Measurements from ENCODE around the gene MYO10.

The MYO10 gene

DNA sequence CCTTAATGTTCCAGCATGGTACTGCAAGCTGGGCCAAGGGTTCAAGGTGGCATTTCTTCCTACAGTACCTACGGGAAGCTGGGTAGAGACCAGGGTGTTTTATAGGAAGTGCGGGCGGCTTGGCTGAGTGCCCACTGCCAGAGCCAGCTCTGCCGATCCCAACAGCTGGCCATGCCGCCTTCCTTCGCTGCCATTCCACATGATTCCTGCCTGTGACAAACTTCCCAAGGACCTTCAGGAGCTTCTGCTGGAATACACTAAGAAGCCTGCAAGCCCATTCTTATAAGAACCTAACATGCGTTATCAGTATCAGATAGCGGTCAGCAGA is 22.0 kb downstream of the MYO10 start:
- no peak for DNase-seq

GRCh38 chr5:16913187-16914107 is 22.6 kb downstream of the MYO10 start:
- no peak for DNase-seq

DNA sequence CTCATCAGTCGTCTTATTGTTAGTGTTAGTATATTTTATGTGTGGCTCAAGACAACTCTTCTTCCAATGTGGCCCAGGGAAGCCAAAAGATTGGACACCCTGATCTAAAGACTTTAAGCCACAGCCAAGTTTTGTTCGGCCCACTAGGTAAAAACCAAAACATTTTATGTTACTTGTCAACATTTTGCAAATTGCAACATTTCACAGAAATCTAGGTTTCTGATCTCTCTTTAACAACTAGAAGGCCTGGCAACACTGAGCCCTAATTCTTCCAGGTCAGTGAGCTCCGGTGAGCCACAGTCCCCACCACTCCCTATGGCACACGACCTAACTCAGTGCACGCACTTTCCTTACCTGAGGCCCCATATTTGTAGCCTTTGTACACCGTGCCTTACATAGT is 24.0 kb downstream of the MYO10 start:
- no peak for DNase-seq

- DNase-seq, result no peak
Measured at GRCh38 chr5:16909464-16909863, 26.6 kb downstream of the MYO10 start.

GRCh38 chr5:16907270-16907669 is 28.8 kb downstream of the MYO10 start:
- no peak for DNase-seq

GRCh38 chr5:16906255-16906654 is 29.8 kb downstream of the MYO10 start:
- DNase-seq, result no peak

- DNase-seq, result no peak
Measured at GRCh38 chr5:16903480-16904300, 32.4 kb downstream of the MYO10 start.

DNA sequence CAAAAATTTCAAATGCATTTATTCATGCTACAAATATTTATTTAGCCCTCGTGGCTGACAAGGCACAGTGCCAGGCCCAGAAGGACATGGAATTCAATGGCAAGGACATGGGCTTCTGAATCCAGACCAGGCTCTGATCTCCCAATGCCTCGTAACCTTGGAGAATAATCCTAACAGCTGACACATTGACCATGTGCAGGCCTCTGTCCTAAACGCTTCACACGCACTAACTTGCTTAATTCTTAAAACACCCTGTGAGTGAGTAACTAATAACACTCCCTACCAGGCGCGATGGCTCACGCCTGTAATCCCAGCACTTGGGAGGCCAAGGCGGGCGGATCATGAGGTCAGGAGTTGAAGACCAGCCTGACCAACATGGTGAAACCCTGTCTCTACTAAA is 33.2 kb downstream of the MYO10 start:
- DNase-seq, result no peak

DNA sequence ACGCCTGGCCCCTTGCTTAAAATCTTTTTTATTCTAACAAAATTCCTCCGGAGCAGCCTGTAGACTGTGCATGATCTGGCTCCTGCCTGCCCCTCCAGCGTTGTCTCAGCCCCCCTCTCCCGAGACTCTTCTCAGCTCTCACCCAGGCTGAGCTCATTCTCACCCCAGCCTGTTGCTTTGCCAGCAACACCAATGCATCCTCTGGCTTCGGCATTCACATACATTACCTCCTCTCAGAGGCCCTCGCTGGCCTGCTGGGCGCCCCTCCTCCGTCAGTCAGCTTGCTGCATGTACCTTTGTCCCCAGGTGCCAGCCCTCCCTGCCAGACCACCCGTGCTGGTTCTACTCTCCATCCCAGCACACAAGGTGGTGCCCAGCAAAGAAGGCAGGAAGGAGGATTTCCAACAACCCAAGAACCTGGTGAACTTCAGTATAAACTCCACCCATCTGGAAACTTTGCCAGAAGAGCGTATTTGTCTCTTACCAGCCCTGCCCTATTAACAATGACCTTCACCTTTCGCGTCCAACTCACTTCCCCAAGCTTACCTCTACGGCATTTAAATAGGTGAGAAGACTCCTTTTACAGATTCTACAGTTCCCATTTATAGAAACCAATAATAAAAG is 35.0 kb downstream of the MYO10 start:
- DNase-seq, result no peak

DNA sequence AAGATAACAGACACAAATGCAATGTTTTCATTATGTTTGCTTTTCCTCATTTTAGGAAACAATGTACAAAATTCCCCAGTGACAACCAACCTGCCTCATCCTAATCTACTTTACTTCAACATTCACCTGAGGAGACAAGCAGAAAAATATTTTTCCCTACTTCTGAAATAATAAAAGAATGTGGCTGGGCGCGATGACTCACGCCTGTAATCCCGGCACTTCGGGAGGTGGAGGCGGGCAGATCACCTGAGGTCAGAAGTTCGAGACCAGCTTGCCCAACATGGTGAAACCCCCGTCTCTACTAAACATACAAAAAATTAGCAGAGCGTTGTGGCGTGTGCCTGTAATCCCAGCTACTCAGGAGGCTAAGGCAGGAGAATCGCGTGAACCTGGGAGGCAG is 36.9 kb downstream of the MYO10 start:
- DNase-seq, result no peak

GRCh38 chr5:16897800-16898199 is 38.3 kb downstream of the MYO10 start:
- DNase-seq, result no peak

DNA sequence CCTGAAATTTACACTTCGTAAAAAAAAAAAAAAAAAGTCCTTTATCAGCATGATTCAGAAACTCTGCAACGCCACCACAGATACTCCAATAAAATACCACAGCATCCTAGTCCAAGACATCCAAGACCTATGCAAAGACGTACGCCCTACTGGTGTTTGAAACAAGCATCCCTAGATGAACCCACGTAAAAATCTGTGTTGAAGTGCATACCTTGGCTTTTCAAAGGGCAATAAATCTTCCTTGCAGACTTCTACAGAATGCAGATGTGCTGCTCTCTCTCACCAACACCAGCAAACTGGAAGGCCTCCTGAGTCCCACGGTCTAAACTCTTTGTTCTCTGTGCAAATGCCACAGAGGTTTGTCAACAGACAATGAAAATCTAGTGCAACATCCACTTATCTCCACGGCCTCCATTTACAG is 38.8 kb downstream of the MYO10 start:
- DNase-seq, result no peak

- no peak for DNase-seq
Measured at GRCh38 chr5:16896767-16897166, 39.3 kb downstream of the MYO10 start.

- no peak for DNase-seq
Measured at GRCh38 chr5:16894236-16895057, 41.6 kb downstream of the MYO10 start.

DNA sequence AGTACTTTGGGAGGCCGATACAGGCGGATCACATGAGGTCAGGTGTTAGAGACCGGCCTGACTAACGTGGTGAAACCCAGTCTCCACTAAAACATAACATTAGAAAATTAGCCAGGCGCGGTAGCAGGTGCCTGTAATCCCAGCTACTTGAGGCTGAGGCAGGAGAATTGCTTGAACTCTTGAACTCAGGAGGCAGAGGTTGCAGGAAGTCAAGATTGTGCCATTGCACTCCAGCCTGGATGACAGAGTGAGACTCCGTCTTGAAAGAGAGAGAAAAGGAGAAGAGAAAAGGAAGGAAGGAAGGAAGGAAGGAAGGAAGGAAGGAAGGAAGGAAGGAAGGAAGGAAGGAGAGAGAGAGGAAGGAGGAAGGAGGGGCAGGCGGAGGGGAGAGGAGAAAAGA is 45.1 kb downstream of the MYO10 start:
- DNase-seq, result no peak

GRCh38 chr5:16889972-16890519 is 46.0 kb downstream of the MYO10 start:
- DNase-seq, result no peak

DNA sequence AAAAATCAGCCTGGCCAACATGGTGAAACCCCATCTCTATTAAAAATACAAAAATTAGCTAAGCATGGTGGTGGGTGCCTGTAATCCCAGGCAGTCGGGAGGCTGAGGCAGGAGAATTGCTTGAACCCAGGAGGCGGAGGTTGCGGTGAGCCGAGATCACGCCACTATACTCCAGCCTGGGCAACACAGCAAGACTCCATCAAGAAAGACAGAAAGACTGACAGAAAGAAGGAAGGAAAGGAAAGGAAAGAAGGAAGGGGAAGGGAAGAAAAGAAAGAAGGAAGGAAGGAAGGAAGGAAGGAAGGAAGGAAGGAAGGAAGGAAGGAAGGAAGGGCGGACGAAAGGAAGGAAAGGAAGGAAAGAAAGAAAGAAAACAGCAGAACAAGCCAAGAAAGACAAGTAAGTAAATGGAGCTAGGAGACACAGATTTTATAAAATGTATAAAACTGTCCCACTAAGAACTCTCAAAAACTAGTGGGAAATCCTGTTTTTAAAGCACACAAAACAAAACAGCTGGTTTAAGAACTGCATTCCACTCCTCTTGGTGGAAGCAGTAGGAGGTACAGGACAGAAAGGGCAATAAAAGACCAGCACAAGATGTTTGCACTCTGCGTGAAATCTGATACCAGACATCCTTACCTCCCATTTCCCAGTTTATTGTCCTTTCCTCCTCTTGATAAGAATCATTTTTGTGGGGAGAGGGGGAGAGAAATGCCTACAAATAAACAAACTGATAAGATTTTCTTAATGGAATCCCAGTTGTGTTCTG is 46.7 kb downstream of the MYO10 start:
- no peak for DNase-seq

DNA sequence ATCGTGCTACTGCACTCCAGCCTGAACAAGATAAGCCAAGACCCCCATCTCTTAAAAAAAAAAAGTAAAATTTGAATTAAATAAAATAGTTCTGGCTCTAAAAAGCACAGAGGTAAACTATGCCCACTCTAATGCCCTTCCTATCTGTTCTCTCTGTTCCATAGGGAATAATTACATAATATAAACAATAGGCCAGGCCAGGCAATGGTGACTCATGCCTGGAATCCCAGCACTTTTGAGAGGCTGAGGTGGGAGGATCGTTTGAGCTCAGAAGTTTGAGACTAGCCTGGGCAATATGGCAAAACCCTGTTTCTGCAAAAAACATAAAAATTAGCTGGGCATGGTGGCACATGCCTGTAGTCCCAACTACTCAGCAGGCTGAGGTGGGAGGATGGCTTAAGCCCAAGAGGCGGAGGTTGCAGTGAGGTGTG is 47.4 kb downstream of the MYO10 start:
- no peak for DNase-seq

DNA sequence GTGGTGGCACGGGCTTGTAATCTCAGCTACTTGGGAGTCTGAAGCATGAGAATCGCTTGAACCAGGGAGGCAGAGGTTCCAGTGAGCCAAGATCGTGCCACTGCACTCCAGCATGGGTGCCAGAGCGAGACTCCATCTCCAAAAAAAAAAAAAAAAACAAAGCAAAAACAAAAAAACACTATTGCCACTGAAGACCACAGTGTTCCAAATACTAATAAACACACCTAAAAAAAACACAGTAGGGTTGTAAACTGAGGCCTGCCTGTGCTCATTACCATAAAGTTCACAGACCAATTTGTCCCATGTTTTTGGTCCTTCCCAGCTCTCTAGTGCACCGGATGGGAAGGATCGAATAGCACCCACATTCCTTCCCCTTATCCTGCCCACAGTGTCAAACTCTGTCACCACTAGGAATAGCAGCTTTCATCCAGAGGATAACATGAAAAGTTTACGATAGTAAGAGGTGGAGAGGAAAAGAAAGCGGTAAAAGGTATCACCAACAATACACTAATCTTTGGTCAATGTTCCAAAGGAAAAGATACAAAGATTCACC is 49.2 kb downstream of the MYO10 start:
- DNase-seq, result no peak

DNA sequence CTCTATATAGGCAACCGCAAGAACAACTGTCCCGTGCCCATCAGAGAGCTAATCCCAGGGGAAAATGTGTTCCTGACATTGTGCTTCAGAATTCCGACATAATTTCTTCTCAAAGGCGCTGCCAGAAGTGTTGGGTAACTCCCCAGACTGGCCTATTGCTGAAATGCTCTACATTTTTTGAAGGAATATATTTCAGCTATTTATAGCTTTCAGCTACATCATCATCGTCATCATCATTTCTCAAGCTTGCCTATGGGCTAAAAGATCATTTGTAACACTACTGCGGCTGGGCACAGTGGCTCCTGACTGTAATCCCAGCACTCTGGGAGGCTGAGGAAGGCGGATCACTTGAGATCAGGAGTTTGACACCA is 49.7 kb downstream of the MYO10 start:
- no peak for DNase-seq

DNA sequence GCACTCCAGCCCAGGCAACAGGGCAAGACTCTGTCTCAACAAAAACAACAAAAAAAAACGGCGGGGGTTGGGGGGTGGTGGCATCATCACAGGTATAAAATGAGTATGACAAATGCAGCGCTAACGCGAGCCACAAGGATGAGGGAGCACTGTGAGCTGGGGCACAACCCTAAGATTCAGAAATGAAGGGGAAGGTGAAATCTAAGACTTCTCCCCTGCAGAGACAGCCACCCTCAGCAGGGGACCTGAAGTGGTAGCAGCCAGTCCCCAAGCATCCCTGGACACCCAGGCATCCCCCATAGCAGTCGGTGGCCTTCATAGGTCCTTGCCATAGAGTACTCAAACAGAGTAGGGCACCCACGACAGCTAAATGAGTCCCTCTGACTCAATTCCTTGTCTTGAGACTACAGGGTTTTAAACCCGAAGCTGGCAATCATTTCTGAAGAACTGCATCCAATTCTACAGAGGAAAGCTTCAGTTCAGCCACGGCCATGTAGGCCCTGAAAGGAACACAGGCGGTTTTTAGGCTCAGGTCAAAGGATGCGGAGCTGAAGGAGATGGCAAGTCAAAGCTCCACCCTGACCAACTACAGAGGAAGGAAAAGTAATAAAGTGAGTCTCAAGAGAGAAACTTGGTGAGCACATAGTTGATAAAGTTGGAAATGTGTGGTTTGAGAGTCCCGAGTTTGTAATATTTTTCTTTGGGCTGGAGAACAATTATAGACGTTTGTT is 50.3 kb downstream of the MYO10 start:
- DNase-seq, result no peak
